H1 (cell line): Measurements from ENCODE around the gene KCNQ1. TPM values are rescaled to one million over a fixed set of nuclear protein-coding genes. Genes with fewer than 3 reads are reported as not detected.

Experiments used
- CTCF ChIA-PET: fragments of 300-600 bp; sonication (Branson Sonifier 250); formaldehyde crosslinking; loops from one replicate; lab custom pipeline; 2021; ENCODE audit not compliant: partially characterized antibody; lab: Charles Lee
- POLR2A ChIA-PET: fragments of 300-600 bp; sonication (Branson Sonifier 250); formaldehyde crosslinking; loops from one replicate; lab custom pipeline; 2021; ENCODE audit warnings: inconsistent platforms; ENCODE audit not compliant: partially characterized antibody; lab: Charles Lee
- DNase-seq, 2 experiments: peaks; one replicate each; pipeline versions ENCODE4 v3.0.0 to v3.0.0-alpha.2; 2010 to 2022; ENCODE audit warnings: low spot score in 2 of 2, low read depth in 1 of 2, mixed read lengths in 1 of 2
- FAIRE-seq: peaks from 2 replicates; lab custom pipeline; 2011; peaks lifted over from hg19 to GRCh38; lab: Jason Lieb, UNC
- H2AFZ ChIP-seq: 2 replicates; pipeline ENCODE4 v1.8.1; 2012; ENCODE audit warnings: low read length, inconsistent platforms
- H2AK5ac ChIP-seq: 2 replicates; pipeline ENCODE4 v1.6.1; 2013; ENCODE audit warnings: low read depth, low read length
- H2BK120ac ChIP-seq: replicated peaks from 2 replicates; pipeline ENCODE3; 2013; ENCODE audit warnings: low read depth, low read length, inconsistent platforms
- H2BK12ac ChIP-seq: 2 replicates; pipeline ENCODE4 v1.6.1; 2013; ENCODE audit warnings: low read depth, low read length
- H2BK15ac ChIP-seq: 2 replicates; pipeline ENCODE4 v1.6.1; 2013; ENCODE audit warnings: low read length
- H2BK20ac ChIP-seq: 2 replicates; pipeline ENCODE4 v1.6.1; 2013; ENCODE audit warnings: low read length
- H2BK5ac ChIP-seq: 2 replicates; pipeline ENCODE4 v1.6.1; 2013; ENCODE audit warnings: low read depth, low read length
- H3K14ac ChIP-seq: 2 replicates; pipeline ENCODE4 v1.6.1; 2013; ENCODE audit warnings: inconsistent platforms; ENCODE audit not compliant: insufficient read length
- H3K18ac ChIP-seq: 2 replicates; pipeline ENCODE4 v1.6.1; 2013; ENCODE audit warnings: low read length; ENCODE audit errors: extremely low read depth
- H3K23ac ChIP-seq: 2 replicates; pipeline ENCODE4 v1.6.1; 2013; ENCODE audit warnings: inconsistent platforms; ENCODE audit not compliant: insufficient read length
- H3K23me2 ChIP-seq: 2 replicates; pipeline ENCODE4 v1.6.1; 2013; ENCODE audit warnings: low read depth, low read length
- H3K27ac ChIP-seq: 2 replicates; pipeline ENCODE4 v1.6.1; 2011; ENCODE audit warnings: low read depth, low read length, inconsistent platforms
- H3K27me3 ChIP-seq, 4 experiments: replicated peaks in 1 of 4; 1 replicate in 1 of 4; 2 replicates in 3 of 4; pipeline versions ENCODE4 v1.6.1 to v1.8.1; 2011 to 2013; ENCODE audit warnings: low read length in 3 of 4, mild to moderate bottlenecking in 3 of 4, inconsistent platforms in 2 of 4, mixed read lengths in 2 of 4, moderate library complexity in 1 of 4; ENCODE audit not compliant: control insufficient read depth in 3 of 4, insufficient read depth in 3 of 4; ENCODE audit errors: extremely low read depth in 1 of 4
- H3K36me3 ChIP-seq, 4 experiments: 2 replicates each; pipeline versions ENCODE4 v1.6.1 to v1.8.1; 2011 to 2013; ENCODE audit warnings: mild to moderate bottlenecking in 4 of 4, low read length in 3 of 4, moderate library complexity in 2 of 4, control low read depth in 1 of 4, inconsistent platforms in 1 of 4; ENCODE audit not compliant: insufficient read depth in 4 of 4, control insufficient read depth in 2 of 4
- H3K4ac ChIP-seq: replicated peaks from 2 replicates; pipeline ENCODE3; 2013; ENCODE audit warnings: low read length, low read depth, mixed read lengths, inconsistent platforms; ENCODE audit not compliant: insufficient read length
- H3K4me1 ChIP-seq, 4 experiments: replicated peaks in 1 of 4; 1 replicate in 1 of 4; 2 replicates in 3 of 4; pipeline versions ENCODE4 v1.6.1 to v1.8.1; 2011 to 2013; ENCODE audit warnings: low read length in 3 of 4, inconsistent platforms in 2 of 4, mixed read lengths in 1 of 4; ENCODE audit not compliant: insufficient read depth in 4 of 4, control insufficient read depth in 3 of 4
- H3K4me2 ChIP-seq, 2 experiments: 2 replicates each; pipeline versions ENCODE4 v1.6.1 to v1.8.1; 2011 to 2013; ENCODE audit warnings: low read depth in 2 of 2, low read length in 2 of 2, control low read depth in 1 of 2, inconsistent platforms in 1 of 2, mild to moderate bottlenecking in 1 of 2; ENCODE audit not compliant: insufficient read depth in 1 of 2
- H3K4me3 ChIP-seq, 4 experiments: fragments of 200-600, 300-600 bp in 1 of 4; sonication (generic), shearing (Covaris generic), sonication (Bioruptor Twin) in 1 of 4; 2 replicates each; pipeline versions ENCODE4 v1.5.1 to v1.8.1; 2011 to 2016; ENCODE audit warnings: low read length in 4 of 4, low read depth in 3 of 4, control low read depth in 2 of 4, inconsistent platforms in 2 of 4, mild to moderate bottlenecking in 2 of 4, mixed read lengths in 1 of 4, moderate library complexity in 1 of 4; ENCODE audit not compliant: insufficient read depth in 2 of 4; ENCODE audit errors: extremely low read depth in 1 of 4
- H3K56ac ChIP-seq: replicated peaks from 2 replicates; pipeline ENCODE3; 2013; ENCODE audit warnings: low read depth, mild to moderate bottlenecking, mixed read lengths, low read length, inconsistent platforms; ENCODE audit not compliant: insufficient read length
- H3K79me1 ChIP-seq: 2 replicates; pipeline ENCODE4 v1.6.1; 2013; ENCODE audit warnings: low read depth, low read length, control low read depth
- H3K79me2 ChIP-seq, 2 experiments: 2 replicates each; pipeline versions ENCODE4 v1.6.1 to v1.8.1; 2012 to 2013; ENCODE audit warnings: low read length in 2 of 2, mild to moderate bottlenecking in 2 of 2, inconsistent platforms in 1 of 2; ENCODE audit not compliant: insufficient read depth in 2 of 2, control insufficient read depth in 1 of 2
- H3K9ac ChIP-seq, 4 experiments: replicated peaks in 1 of 4; 1 replicate in 1 of 4; 2 replicates in 3 of 4; pipeline versions ENCODE4 v1.6.1 to v1.8.1; 2011 to 2013; ENCODE audit warnings: low read depth in 3 of 4, low read length in 3 of 4, control low read depth in 2 of 4, mild to moderate bottlenecking in 2 of 4, moderate library complexity in 2 of 4, inconsistent platforms in 1 of 4; ENCODE audit errors: extremely low read depth in 1 of 4
- H3K9me3 ChIP-seq, 2 experiments: 2 replicates each; pipeline versions ENCODE4 v1.6.1 to v1.8.1; 2012 to 2013; ENCODE audit warnings: mild to moderate bottlenecking in 2 of 2, moderate library complexity in 2 of 2, control low read depth in 1 of 2, inconsistent platforms in 1 of 2, low read depth in 1 of 2, low read length in 1 of 2, mixed read lengths in 1 of 2; ENCODE audit not compliant: insufficient read depth in 2 of 2
- H4K20me1 ChIP-seq, 2 experiments: replicated peaks in 1 of 2; 2 replicates each; pipeline versions ENCODE3 to v1.8.1; 2011 to 2013; ENCODE audit warnings: inconsistent platforms in 2 of 2, low read length in 2 of 2, mild to moderate bottlenecking in 1 of 2; ENCODE audit not compliant: insufficient read depth in 2 of 2, control insufficient read depth in 1 of 2
- H4K5ac ChIP-seq: 2 replicates; pipeline ENCODE4 v1.6.1; 2013; ENCODE audit warnings: low read length, low read depth, mixed read lengths, inconsistent platforms; ENCODE audit not compliant: insufficient read length
- H4K8ac ChIP-seq: 2 replicates; pipeline ENCODE4 v1.8.0; 2013; ENCODE audit warnings: mild to moderate bottlenecking, moderate library complexity, low read length, inconsistent platforms; ENCODE audit not compliant: insufficient read depth; ENCODE audit errors: extremely low read depth
- H4K91ac ChIP-seq: replicated peaks from 2 replicates; pipeline ENCODE3; 2013; ENCODE audit warnings: low read length, mixed read lengths, inconsistent platforms; ENCODE audit not compliant: insufficient read length
- CEBPB ChIP-seq: IDR thresholded peaks from 2 replicates; pipeline ENCODE4 v1.6.1; 2012; ENCODE audit warnings: low read depth, low read length
- EGR1 ChIP-seq: IDR thresholded peaks from 2 replicates; pipeline ENCODE4 v1.6.1; 2011; ENCODE audit warnings: low read depth, low read length, borderline replicate concordance
- GABPA ChIP-seq: IDR thresholded peaks from 2 replicates; pipeline ENCODE4 v1.6.1; 2011; ENCODE audit warnings: mild to moderate bottlenecking, low read length, moderate library complexity, borderline replicate concordance; ENCODE audit not compliant: insufficient read depth
- HDAC2 ChIP-seq, 2 experiments: fragments of 300-600 bp in 1 of 2; sonication (generic) in 1 of 2; IDR thresholded peaks; 2 replicates each; pipeline ENCODE4 v1.6.1; 2011 to 2012; ENCODE audit warnings: low read depth in 2 of 2, low read length in 2 of 2, mild to moderate bottlenecking in 2 of 2, moderate library complexity in 2 of 2, borderline replicate concordance in 1 of 2, inconsistent platforms in 1 of 2
- MAX ChIP-seq: IDR thresholded peaks from 2 replicates; pipeline ENCODE4 v1.6.1; 2012; ENCODE audit warnings: inconsistent platforms
- RXRA ChIP-seq: IDR thresholded peaks from 2 replicates; pipeline ENCODE4 v1.6.1; 2011; ENCODE audit warnings: low read depth, mild to moderate bottlenecking, low read length, moderate library complexity; ENCODE audit not compliant: insufficient read depth
- TAF7 ChIP-seq: optimal IDR thresholded peaks from 2 replicates; pipeline ENCODE3; 2011; ENCODE audit warnings: low read depth, mild to moderate bottlenecking, inconsistent platforms, low read length, moderate library complexity, borderline replicate concordance
- ZNF274 ChIP-seq: IDR thresholded peaks from 2 replicates; pipeline ENCODE4 v1.7.0; 2012; ENCODE audit warnings: low read length, borderline replicate concordance; ENCODE audit errors: extremely low read depth
- WGBS, 2 experiments: shearing (Covaris generic) in 1 of 2; methylation state at CpG; one replicate each; pipeline versions ENCODE4 v1.1.6 to v1.1.7; 2013 to 2015; ENCODE audit warnings: low lambda C conversion rate in 2 of 2, mixed read lengths in 2 of 2, inconsistent platforms in 1 of 2, low coverage in 1 of 2, missing lambda C conversion rate in 1 of 2; ENCODE audit not compliant: insufficient replicate concordance in 2 of 2, insufficient coverage in 1 of 2, insufficient read length in 1 of 2; ENCODE audit errors: extremely low coverage in 1 of 2, missing lambda C conversion rate in 1 of 2; 5-methylcytosine and 5-hydroxymethylcytosine counted together
- polyA plus RNA-seq, 7 experiments: library from polyadenylated mRNA; depleted of rRNA in 3 of 7; stranded (reverse) in 5 of 7; unstranded in 2 of 7; fragments of >200 nt in 5 of 7; fragments of 200-250 nt in 2 of 7; gene quantifications; 1 replicate in 5 of 7; 2 replicates in 1 of 7; 4 replicates in 1 of 7; pipeline versions ENCODE4 v1.2.1 to v1.2.3, GENCODE V29; 2011 to 2013; ENCODE audit warnings: missing spikeins in 2 of 7, mixed read lengths in 2 of 7
- total RNA-seq: library from RNA; stranded (reverse); fragmentation: NEBNext Ultra II Directional; extraction: Animal tissue kit (Norgen Biotek cat#: 25700); gene quantifications from 2 replicates; pipeline ENCODE4 v1.2.1, GENCODE V29; 2021
- TF ChIP-seq, protein P1 (sequence below): IDR thresholded peaks from 2 replicates; pipeline ENCODE4 v1.6.1; 2011; ENCODE audit warnings: low read length, improper control_type of control experiment

Gene KCNQ1
- total and polyA plus RNA-seq, 2 of the 8 experiments (the other 6 are each of a cell fraction or from before 2014, with no cell fraction given): 1.9 to 2.0 TPM

DNA sequence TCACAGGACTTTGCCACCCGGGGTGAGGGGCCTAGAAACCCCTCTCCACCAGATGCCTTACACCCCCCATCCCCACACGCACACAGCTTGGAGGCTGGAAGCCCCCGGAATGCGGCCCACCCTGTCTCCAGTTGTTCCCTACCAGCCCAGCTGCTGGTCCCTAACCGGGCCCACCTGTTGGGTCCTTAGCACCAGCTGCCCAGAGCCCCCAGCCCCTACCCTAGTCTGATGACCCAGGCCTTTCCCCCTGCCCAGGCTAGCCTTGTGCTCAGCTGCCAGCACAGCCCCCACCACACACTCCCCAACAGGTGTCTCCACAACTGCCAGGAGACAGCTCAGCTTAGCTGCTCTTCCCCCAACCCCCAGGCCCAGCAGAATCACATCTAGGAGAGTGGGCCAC lies 373.7 kb downstream of the KCNQ1 start:
- Histone ChIP-seq H3K79me2 (no peaks in the 10 kb centered on the region), H2AFZ (no peak overlapping the region), H3K4me3 (no peak overlapping the region), H2BK20ac (no peak overlapping the region), H2BK15ac (no peak overlapping the region), H2BK5ac (no peak overlapping the region), H3K56ac (no peak overlapping the region), H4K8ac (no peak overlapping the region; the same call in 1 of the 2 replicates), H3K23me2 (peaks cover 10% of the 10 kb centered on the region; the same call in 1 of the 2 replicates), H3K4me1 (peaks cover 0 to 4% (median 0%) of the 10 kb centered on the region in 4 experiments; a peak in 2 of 7 replicates), H3K9ac (no peak overlapping the region), H3K9me3 (peaks cover 12 to 19% of the 10 kb centered on the region in 2 experiments), H4K20me1 (no peaks in the 10 kb centered on the region), H3K79me1 (no peaks in the 10 kb centered on the region), H3K4me2 (no peak overlapping the region), H2BK120ac (no peak overlapping the region), H4K5ac (no peak overlapping the region), H2BK12ac (no peak overlapping the region), H3K23ac (no peak overlapping the region), H3K36me3 (no peaks in the 10 kb centered on the region), H3K27me3 (peaks cover 0 to 22% (median 12%) of the 10 kb centered on the region in 4 experiments; a peak in 5 of 7 replicates), H2AK5ac (no peak overlapping the region), H3K18ac (no peak overlapping the region), H3K27ac (no peak overlapping the region), H3K4ac (no peak overlapping the region), H4K91ac (no peak overlapping the region), H3K14ac (no peak overlapping the region)
- POLR2A ChIA-PET: no interaction called here
- DNase-seq (no peak), FAIRE-seq (no peak)
- CTCF ChIA-PET: no interaction called here
- 86% methylated on average over 5 of the region's 5 CpGs; no CpG with 5 or more reads in 1 of the 2 experiments for WGBS, 2 experiments
- TF ChIP-seq HDAC2 (IDR thresholded peaks at IDR 0.05; ENCODE audit: borderline replicate concordance in 1 of 2, low read depth in 2 of 2, low read length in 2 of 2): no peak
- no peak for TF ChIP-seq EGR1
- TF ChIP-seq, protein P1, sequence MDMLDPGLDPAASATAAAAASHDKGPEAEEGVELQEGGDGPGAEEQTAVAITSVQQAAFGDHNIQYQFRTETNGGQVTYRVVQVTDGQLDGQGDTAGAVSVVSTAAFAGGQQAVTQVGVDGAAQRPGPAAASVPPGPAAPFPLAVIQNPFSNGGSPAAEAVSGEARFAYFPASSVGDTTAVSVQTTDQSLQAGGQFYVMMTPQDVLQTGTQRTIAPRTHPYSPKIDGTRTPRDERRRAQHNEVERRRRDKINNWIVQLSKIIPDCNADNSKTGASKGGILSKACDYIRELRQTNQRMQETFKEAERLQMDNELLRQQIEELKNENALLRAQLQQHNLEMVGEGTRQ: no peak
- TF ChIP-seq MAX: no peak
- TF ChIP-seq RXRA: no peak
- TF ChIP-seq CEBPB: no peak
- no peak for TF ChIP-seq TAF7
- TF ChIP-seq ZNF274: no peak
- no peak for TF ChIP-seq GABPA
